ENCODE results near the gene PHAX.

DNA sequence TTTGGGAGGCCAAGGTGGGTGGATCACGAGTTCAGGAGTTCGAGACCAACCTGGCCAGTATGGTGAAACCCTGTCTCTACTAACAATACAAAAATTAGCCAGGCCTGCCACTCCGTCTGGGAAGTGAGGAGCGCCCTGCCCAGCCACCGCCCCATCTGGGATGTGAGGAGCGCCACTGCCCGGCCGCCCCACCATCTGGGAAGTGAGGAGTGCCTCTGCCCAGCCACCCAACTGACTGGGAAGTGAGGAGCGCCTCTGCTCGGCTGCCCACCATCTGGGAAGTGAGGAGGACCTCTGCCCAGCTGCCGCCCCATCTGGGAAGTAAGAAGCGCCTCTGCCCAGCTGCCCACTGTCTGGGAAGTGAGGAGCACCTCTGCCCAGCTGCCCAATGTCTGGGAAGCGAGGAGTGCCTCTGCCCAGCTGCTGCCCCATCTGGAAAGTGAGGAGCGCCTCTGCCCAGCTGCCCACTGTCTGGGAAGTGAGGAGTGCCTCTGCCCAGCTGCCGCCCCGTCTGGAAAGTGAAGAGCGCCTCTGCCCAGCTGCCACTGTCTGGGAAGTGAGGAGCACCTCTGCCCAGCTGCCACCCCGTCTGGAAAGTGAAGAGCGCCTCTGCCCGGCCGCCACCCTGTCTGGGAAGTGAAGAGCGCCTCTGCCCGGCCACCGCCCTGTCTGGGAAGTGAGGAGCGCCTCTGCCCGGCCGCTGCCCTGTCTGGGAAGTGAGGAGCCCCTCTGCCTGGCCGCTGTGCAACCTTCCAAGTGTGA is 11.0 kb upstream of the PHAX start:
- TF ChIP-seq POLR2A (IDR thresholded peaks at IDR 0.05): no peak
- TF ChIP-seq, protein P1, sequence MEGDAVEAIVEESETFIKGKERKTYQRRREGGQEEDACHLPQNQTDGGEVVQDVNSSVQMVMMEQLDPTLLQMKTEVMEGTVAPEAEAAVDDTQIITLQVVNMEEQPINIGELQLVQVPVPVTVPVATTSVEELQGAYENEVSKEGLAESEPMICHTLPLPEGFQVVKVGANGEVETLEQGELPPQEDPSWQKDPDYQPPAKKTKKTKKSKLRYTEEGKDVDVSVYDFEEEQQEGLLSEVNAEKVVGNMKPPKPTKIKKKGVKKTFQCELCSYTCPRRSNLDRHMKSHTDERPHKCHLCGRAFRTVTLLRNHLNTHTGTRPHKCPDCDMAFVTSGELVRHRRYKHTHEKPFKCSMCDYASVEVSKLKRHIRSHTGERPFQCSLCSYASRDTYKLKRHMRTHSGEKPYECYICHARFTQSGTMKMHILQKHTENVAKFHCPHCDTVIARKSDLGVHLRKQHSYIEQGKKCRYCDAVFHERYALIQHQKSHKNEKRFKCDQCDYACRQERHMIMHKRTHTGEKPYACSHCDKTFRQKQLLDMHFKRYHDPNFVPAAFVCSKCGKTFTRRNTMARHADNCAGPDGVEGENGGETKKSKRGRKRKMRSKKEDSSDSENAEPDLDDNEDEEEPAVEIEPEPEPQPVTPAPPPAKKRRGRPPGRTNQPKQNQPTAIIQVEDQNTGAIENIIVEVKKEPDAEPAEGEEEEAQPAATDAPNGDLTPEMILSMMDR (IDR thresholded peaks at IDR 0.05): no peak

Data from uterus (tissue), 2 donors.